ENCODE data around the gene ZNF140. TPM values are rescaled to one million over a fixed set of nuclear protein-coding genes. Genes with fewer than 3 reads are reported as not detected.
A peak's percentile ranks its signal among the peaks of the same experiment; 100 is the strongest.

ZNF140 gene
- total RNA-seq, 1 donor from 2014 or later, result 17.2 TPM

DNA sequence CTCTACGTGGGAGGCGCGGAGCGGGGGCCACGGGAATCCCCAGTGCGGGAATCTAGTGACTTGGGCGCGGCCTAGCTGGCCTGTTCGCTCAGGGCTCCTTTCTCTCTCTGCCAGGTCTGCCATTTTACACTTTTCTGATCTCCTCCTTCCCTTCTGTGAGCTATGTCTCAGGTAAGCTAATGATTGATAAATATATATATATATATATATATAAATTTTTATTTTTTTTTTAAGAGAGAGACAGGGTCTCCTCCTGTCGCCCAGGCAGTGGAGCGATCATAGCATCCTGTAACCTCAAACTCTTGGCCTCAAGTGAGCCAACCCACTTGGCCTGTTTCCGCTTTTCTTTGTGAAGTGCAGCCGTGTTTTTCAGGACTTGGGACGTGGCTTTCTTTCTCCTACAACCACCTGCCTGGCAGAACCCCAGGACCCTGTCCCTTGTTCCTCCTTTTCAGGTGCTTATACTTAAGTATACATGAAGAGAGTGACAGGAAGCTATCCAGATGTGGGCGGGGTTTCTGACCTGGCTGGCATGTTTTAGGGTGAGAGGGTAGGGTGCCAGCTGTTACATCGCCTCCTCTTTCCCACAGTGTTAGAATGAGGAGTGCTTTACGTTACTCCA is 547 bp downstream of the ZNF140 start:
- Histone ChIP-seq H2AFZ (ENCODE audit: low read depth, low read length) (peak overlapping the region; percentile 78), H3K36me3 (ENCODE audit: insufficient read depth, low read length) (peaks cover 36% of the 10 kb centered on the region), H4K20me1 (ENCODE audit: insufficient read depth, low read length) (no peaks in the 10 kb centered on the region), H3K4me3 (ENCODE audit: insufficient read depth, low read depth, low read length) (peak overlapping the region; percentile 77), H3K27me3 (ENCODE audit: insufficient read depth, low read length) (no peaks in the 10 kb centered on the region), H3K4me2 (ENCODE audit: low read length) (peak overlapping the region; percentile 89), H3K79me2 (ENCODE audit: insufficient read depth, low read length) (peaks cover 25% of the 10 kb centered on the region), H3K27ac (ENCODE audit: low read depth, low read length) (peak overlapping the region; percentile 98), H3K9me3 (ENCODE audit: insufficient read depth, low read depth, low read length) (peaks cover 50% of the 10 kb centered on the region), H3K9ac (ENCODE audit: low read length) (peak overlapping the region; percentile 93), H3K4me1 (ENCODE audit: insufficient read depth, low read length) (no peaks in the 10 kb centered on the region)
- H3K4me1 Mint-ChIP-seq (ENCODE audit: low read depth, unreplicated experiment), result peaks cover 5% of the 10 kb centered on the region
- peaks cover 59% of the 10 kb centered on the region for H3K9me3 Mint-ChIP-seq (ENCODE audit: unreplicated experiment)
- H3K27ac Mint-ChIP-seq (ENCODE audit: unreplicated experiment), result no peak overlapping the region
- H3K4me3 Mint-ChIP-seq (ENCODE audit: unreplicated experiment), result no peak overlapping the region
- FAIRE-seq (no peak), DNase-seq (ENCODE audit: low read depth) (no peak)
- TF ChIP-seq, protein P1, sequence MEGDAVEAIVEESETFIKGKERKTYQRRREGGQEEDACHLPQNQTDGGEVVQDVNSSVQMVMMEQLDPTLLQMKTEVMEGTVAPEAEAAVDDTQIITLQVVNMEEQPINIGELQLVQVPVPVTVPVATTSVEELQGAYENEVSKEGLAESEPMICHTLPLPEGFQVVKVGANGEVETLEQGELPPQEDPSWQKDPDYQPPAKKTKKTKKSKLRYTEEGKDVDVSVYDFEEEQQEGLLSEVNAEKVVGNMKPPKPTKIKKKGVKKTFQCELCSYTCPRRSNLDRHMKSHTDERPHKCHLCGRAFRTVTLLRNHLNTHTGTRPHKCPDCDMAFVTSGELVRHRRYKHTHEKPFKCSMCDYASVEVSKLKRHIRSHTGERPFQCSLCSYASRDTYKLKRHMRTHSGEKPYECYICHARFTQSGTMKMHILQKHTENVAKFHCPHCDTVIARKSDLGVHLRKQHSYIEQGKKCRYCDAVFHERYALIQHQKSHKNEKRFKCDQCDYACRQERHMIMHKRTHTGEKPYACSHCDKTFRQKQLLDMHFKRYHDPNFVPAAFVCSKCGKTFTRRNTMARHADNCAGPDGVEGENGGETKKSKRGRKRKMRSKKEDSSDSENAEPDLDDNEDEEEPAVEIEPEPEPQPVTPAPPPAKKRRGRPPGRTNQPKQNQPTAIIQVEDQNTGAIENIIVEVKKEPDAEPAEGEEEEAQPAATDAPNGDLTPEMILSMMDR (IDR thresholded peaks at IDR 0.05; ENCODE audit: insufficient read depth, low read depth, low read length), result no peak
- TF ChIP-seq EZH2 (IDR thresholded peaks at IDR 0.05; ENCODE audit: insufficient read depth, low read length), result no peak
- no peaks in the 10 kb centered on the region for H3K27me3 Mint-ChIP-seq (ENCODE audit: low read depth, unreplicated experiment)
- H3K36me3 Mint-ChIP-seq (ENCODE audit: low read depth, unreplicated experiment), result peaks cover 56% of the 10 kb centered on the region

DNA sequence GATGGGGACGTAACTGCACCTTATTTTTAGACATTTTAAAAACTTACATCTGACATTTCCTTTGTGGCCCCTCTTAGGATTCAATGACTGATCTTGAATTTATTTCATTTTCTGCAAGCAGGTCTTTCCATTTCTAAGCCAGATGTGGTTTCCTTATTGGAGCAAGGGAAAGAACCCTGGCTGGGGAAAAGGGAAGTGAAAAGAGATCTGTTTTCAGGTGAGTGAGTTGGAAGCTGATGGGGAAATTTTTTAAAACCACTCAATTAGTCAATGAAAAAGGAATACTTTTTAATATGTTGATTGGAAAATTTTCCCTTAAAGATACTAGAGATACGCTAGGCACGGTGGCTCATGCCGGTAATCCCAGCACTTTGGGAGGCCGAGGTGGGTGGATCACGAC is 2.6 kb downstream of the ZNF140 start:
- Mint-ChIP-seq H3K4me1 (ENCODE audit: low read depth, unreplicated experiment) (peaks cover 5% of the 10 kb centered on the region), H3K27me3 (ENCODE audit: low read depth, unreplicated experiment) (no peaks in the 10 kb centered on the region), H3K27ac (ENCODE audit: unreplicated experiment) (no peak overlapping the region), H3K36me3 (ENCODE audit: low read depth, unreplicated experiment) (peaks cover 68% of the 10 kb centered on the region), H3K9me3 (ENCODE audit: unreplicated experiment) (peaks cover 53% of the 10 kb centered on the region), H3K4me3 (ENCODE audit: unreplicated experiment) (no peak overlapping the region)
- H3K4me1 ChIP-seq (ENCODE audit: insufficient read depth, low read length), result no peaks in the 10 kb centered on the region
- peaks cover 28% of the 10 kb centered on the region for H3K79me2 ChIP-seq (ENCODE audit: insufficient read depth, low read length)
- no peak overlapping the region for H2AFZ ChIP-seq (ENCODE audit: low read depth, low read length)
- no peak overlapping the region for H3K27ac ChIP-seq (ENCODE audit: low read depth, low read length)
- no peak overlapping the region for H3K9ac ChIP-seq (ENCODE audit: low read length)
- DNase-seq (ENCODE audit: low read depth), result no peak
- H3K9me3 ChIP-seq (ENCODE audit: insufficient read depth, low read depth, low read length), result peaks cover 49% of the 10 kb centered on the region
- FAIRE-seq, result no peak
- H3K36me3 ChIP-seq (ENCODE audit: insufficient read depth, low read length), result peaks cover 49% of the 10 kb centered on the region
- peak overlapping the region; percentile 8 for H3K4me3 ChIP-seq (ENCODE audit: insufficient read depth, low read depth, low read length)
- no peak overlapping the region for H3K4me2 ChIP-seq (ENCODE audit: low read length)
- TF ChIP-seq, protein P1 (IDR thresholded peaks at IDR 0.05; ENCODE audit: insufficient read depth, low read depth, low read length), result no peak
- TF ChIP-seq EZH2 (IDR thresholded peaks at IDR 0.05; ENCODE audit: insufficient read depth, low read length), result no peak
- no peaks in the 10 kb centered on the region for H4K20me1 ChIP-seq (ENCODE audit: insufficient read depth, low read length)
- no peaks in the 10 kb centered on the region for H3K27me3 ChIP-seq (ENCODE audit: insufficient read depth, low read length)

DNA sequence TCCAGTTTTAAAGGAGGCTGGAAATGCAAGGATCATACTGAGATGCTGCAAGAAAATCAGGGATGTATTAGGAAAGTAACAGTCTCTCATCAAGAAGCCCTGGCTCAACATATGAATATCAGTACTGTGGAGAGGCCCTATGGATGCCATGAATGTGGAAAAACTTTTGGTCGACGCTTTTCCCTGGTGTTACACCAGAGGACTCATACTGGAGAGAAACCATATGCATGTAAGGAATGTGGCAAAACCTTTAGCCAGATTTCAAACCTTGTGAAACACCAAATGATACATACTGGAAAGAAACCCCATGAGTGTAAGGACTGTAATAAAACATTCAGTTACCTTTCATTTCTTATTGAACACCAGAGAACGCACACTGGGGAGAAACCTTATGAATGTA is 24.9 kb downstream of the ZNF140 start:
- TF ChIP-seq, protein P1 (IDR thresholded peaks at IDR 0.05; ENCODE audit: insufficient read depth, low read depth, low read length), result no peak
- TF ChIP-seq EZH2 (IDR thresholded peaks at IDR 0.05; ENCODE audit: insufficient read depth, low read length), result no peak
- no peak overlapping the region for H3K27ac ChIP-seq (ENCODE audit: low read depth, low read length)
- peaks cover 88% of the 10 kb centered on the region for H3K36me3 Mint-ChIP-seq (ENCODE audit: low read depth, unreplicated experiment)
- peaks cover 46% of the 10 kb centered on the region for H3K36me3 ChIP-seq (ENCODE audit: insufficient read depth, low read length)
- peaks cover 90% of the 10 kb centered on the region for H3K9me3 Mint-ChIP-seq (ENCODE audit: unreplicated experiment)
- no peak overlapping the region for H3K4me3 Mint-ChIP-seq (ENCODE audit: unreplicated experiment)
- FAIRE-seq (no peak), DNase-seq (ENCODE audit: low read depth) (no peak)
- no peaks in the 10 kb centered on the region for H3K27me3 Mint-ChIP-seq (ENCODE audit: low read depth, unreplicated experiment)
- H2AFZ ChIP-seq (ENCODE audit: low read depth, low read length), result no peak overlapping the region
- no peak overlapping the region for H3K27ac Mint-ChIP-seq (ENCODE audit: unreplicated experiment)
- no peaks in the 10 kb centered on the region for H3K4me1 Mint-ChIP-seq (ENCODE audit: low read depth, unreplicated experiment)
- H3K4me2 ChIP-seq (ENCODE audit: low read length), result no peak overlapping the region
- H3K4me3 ChIP-seq (ENCODE audit: insufficient read depth, low read depth, low read length), result peak overlapping the region; percentile 6
- H3K79me2 ChIP-seq (ENCODE audit: insufficient read depth, low read length), result no peaks in the 10 kb centered on the region
- no peaks in the 10 kb centered on the region for H3K4me1 ChIP-seq (ENCODE audit: insufficient read depth, low read length)
- H3K9me3 ChIP-seq (ENCODE audit: insufficient read depth, low read depth, low read length), result peaks cover 54% of the 10 kb centered on the region
- no peaks in the 10 kb centered on the region for H3K27me3 ChIP-seq (ENCODE audit: insufficient read depth, low read length)
- no peak overlapping the region for H3K9ac ChIP-seq (ENCODE audit: low read length)
- H4K20me1 ChIP-seq (ENCODE audit: insufficient read depth, low read length), result no peaks in the 10 kb centered on the region
